Measurements from ENCODE around the gene CELA1. TPM values are rescaled to one million over a fixed set of nuclear protein-coding genes. Genes with fewer than 3 reads are reported as not detected.

CELA1 gene
- polyA plus RNA-seq, 2 of the 4 experiments (the other 2 are of a cell fraction) = not detected

DNA sequence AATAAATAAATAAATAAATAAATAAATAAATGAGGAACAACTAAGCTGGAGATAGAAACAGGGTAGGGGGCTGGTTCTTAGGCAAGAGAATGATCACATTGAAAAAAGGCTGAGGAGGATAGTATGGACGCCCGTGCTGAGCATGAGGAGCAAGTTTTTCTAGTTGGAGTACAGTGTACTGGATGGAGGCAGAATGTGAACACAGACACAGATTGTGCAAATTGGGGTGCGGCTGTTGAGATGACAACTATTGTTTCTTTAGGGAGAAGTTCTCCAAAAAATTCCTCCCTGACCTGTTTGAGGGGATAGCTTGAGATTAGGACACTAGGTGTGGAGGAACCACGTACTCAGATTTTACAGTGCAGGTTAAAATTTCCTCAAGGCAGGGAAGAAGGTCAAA lies 21.5 kb downstream of the CELA1 start:
- DNase-seq (ENCODE audit: low read depth in 1 of 2, low spot score in 1 of 2) = no peak
- ChIA-PET CTCF (interaction anchor here (1.4 kb wide), 1 partner anchor 16 kb away, joined by 4 read pairs; no protein-coding TSS in a partner anchor), POLR2A (no interaction called here)
- Histone ChIP-seq H3K9me3 (no peaks in the 10 kb centered on the region), H3K27ac (0 out of 6 replicates have a peak overlapping the region, but pooled peaks of 1 of the 2 experiments have one; percentile 32), H3K4me3 (no peak overlapping the region), H3K4me2 (no peak overlapping the region), H3K4me1 (peaks cover 28% of the 10 kb centered on the region)
- ATAC-seq = no peak
- TF ChIP-seq TFCP2L1 (CRISPR knock-in tag; IDR thresholded peaks at IDR 0.05) (no peak), POLR2AphosphoS2 (conservative IDR thresholded peaks at IDR 0.05; ENCODE audit: low read length) (no peak), HOXB5 (CRISPR knock-in tag; IDR thresholded peaks at IDR 0.05) (no peak)
- FAIRE-seq = no peak
- WGBS (ENCODE audit: missing lambda C conversion rate) = 94% methylated on average over 4 of the region's 4 CpGs

DNA sequence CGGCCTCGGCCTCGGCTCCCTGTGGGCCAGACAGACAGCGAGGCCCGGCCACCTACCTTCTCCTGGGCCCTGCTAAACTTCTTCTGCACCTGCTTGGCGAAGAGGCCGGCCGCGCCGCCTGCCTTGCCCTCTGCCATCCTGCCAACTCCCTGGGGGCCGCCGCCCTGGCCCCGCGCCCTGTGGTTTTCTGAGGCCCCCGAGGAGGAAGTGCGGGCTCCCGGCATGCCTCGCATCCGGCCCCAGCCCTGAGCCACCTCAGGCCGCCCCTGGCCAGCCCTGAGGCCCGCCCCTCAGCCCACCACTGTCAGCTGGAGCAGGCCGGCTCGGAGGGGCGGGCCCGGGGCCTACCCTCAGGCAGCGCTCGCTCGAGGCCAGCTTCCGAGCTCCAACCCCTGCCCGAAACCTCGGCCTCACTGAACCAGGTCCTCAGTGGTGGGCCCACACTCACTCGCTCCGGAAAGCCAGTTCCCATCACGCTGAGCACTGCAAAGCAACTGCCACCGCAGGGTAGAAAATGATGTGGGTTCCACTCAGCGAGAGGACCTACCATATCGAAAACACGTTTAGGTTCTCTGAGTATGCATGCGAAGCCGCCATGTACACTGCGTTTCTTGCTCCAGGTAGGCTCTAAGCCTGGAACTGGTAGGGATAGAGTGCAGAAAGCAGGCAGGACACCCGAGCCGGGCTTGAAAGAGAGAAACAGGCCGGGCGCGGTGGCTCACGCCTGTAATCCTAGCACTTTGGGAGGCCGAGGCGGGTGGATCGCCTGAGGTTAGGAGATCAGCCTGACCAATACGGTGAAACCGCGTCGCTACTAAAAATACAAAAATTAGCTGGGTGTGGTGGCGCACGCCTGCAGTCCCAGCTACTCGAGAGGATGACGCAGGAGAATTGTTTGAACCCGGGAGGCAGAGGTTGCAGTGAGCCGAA lies 22.2 kb downstream of the CELA1 start, which contains the start of gene BIN2:
TSS of gene BIN2 (minus strand) at position 209 of the 930 bp plus-strand sequence. CDS start at position 137, 72 bp downstream.
- ChIA-PET CTCF (interaction anchor here (1.0 to 1.4 kb wide), 2 partner anchors 10 to 17 kb away, joined by 3 to 4 read pairs; no protein-coding TSS in a partner anchor), POLR2A (no interaction called here)
- 94% methylated on average over 48 of the region's 60 CpGs for WGBS (ENCODE audit: missing lambda C conversion rate)
- ATAC-seq (no peak), FAIRE-seq (no peak), DNase-seq (ENCODE audit: low read depth in 1 of 2, low spot score in 1 of 2) (no peak)
- peaks cover 33% of the 10 kb centered on the region for H3K4me1 ChIP-seq
- peak within 1 kb of the TSS in 1 of 2 experiments; percentile 26; a peak in 1 of 6 replicates for H3K27ac ChIP-seq
- H3K9me3 ChIP-seq = no peaks in the 10 kb centered on the region
- no peak for TF ChIP-seq GATA3 (IDR thresholded peaks at IDR 0.05; ENCODE audit: borderline replicate concordance)
- no peak within 1 kb of the TSS for H3K4me3 ChIP-seq
- H3K4me2 ChIP-seq = no peak within 1 kb of the TSS

DNA sequence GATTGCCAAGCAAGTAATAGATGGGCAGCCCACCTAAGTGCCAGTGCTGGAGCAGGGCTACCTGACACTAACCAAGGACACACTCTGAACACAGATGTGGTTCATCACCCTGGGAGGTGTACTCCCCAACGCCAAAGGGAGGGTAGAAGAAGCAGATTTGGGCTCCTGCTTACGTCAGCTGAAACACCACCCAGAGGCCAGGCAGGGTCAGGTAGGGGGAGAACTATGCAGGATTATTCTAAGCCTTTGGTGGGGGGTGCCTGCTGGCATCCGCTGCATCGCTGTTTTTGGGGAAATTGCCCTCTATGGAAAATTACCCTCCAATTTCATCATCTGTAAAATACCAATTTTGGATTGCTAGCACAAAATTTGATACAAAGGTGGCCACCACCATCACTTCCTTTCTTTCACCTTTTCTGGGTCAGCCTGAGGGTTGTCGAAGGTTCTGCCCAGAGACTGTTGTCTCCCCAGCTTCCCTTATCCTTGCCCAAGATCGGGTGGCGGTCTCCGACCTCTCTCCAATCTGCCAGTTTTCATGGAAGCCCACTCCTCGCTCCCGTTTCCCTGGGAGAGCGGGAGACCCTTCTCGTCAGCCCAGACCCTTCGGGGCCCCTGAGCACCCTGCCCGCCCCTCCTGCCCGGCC lies 23.0 kb downstream of the CELA1 start:
- ChIA-PET POLR2A (no interaction called here), CTCF (interaction anchor here (0.8 to 6.0 kb wide), 3 partner anchors 9 to 17 kb away, joined by 3 to 41 read pairs (median 3); no protein-coding TSS in a partner anchor)
- no peak for DNase-seq (ENCODE audit: low read depth in 1 of 2, low spot score in 1 of 2)
- no peak; a peak in 1 of 6 replicates for ATAC-seq
- no peaks in the 10 kb centered on the region for H3K9me3 ChIP-seq
- TF ChIP-seq ZNF302 (CRISPR knock-in tag; IDR thresholded peaks at IDR 0.05) = no peak
- no peak for TF ChIP-seq NR3C1 (IDR thresholded peaks at IDR 0.05)
- no peak for TF ChIP-seq CBX2 (IDR thresholded peaks at IDR 0.05; ENCODE audit: borderline replicate concordance, low read depth)
- peaks cover 41% of the 10 kb centered on the region for H3K4me1 ChIP-seq
- H3K4me3 ChIP-seq = no peak overlapping the region
- 0 out of 6 replicates have a peak overlapping the region, but pooled peaks of 1 of the 2 experiments have one; percentile 14 for H3K27ac ChIP-seq
- no peak for FAIRE-seq
- H3K4me2 ChIP-seq = no peak overlapping the region
- WGBS (ENCODE audit: missing lambda C conversion rate) = 88% methylated on average over 14 of the region's 15 CpGs

DNA sequence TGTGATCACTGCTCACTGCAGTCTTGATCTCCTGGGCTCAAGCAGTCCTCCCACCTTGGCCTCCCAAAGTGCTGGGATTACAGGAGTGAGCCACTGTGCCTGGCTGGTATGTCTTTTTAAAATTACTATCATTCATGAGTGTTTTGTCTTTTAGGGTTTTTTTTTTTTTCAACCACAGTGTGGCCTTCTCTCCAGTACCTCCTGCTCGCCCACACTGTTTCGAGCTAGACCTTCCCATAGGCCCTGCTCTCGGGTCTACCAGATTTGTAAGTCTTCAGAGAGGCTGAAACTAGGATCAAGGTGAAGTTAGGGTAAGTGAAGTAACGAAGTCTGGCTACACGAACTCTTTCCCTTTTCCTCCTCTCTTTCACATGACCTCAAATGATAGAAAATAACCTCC lies 24.0 kb downstream of the CELA1 start:
- H3K4me2 ChIP-seq = no peak overlapping the region
- DNase-seq (ENCODE audit: low read depth in 1 of 2, low spot score in 1 of 2) = no peak
- ChIA-PET CTCF (interaction anchor here (0.6 to 6.0 kb wide), 3 partner anchors 8 to 80 kb away, joined by 3 to 41 read pairs (median 3); no protein-coding TSS in a partner anchor), POLR2A (interaction anchor here (1.1 kb wide), 1 partner anchor 14 kb away, joined by 3 read pairs; no protein-coding TSS in a partner anchor)
- no peaks in the 10 kb centered on the region for H3K9me3 ChIP-seq
- no peak for FAIRE-seq
- ATAC-seq = no peak
- no peak overlapping the region for H3K27ac ChIP-seq
- no peak for TF ChIP-seq BHLHE40 (IDR thresholded peaks at IDR 0.05; ENCODE audit: low read depth, low read length)
- no peak for TF ChIP-seq KDM1A (IDR thresholded peaks at IDR 0.05; ENCODE audit: low read depth)
- TF ChIP-seq, protein P1, sequence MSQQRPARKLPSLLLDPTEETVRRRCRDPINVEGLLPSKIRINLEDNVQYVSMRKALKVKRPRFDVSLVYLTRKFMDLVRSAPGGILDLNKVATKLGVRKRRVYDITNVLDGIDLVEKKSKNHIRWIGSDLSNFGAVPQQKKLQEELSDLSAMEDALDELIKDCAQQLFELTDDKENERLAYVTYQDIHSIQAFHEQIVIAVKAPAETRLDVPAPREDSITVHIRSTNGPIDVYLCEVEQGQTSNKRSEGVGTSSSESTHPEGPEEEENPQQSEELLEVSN (IDR thresholded peaks at IDR 0.05; ENCODE audit: borderline replicate concordance, low read depth) = no peak
- TF ChIP-seq NFE2L2 (conservative IDR thresholded peaks at IDR 0.05; ENCODE audit: low read length) = no peak
- TF ChIP-seq, protein P2, sequence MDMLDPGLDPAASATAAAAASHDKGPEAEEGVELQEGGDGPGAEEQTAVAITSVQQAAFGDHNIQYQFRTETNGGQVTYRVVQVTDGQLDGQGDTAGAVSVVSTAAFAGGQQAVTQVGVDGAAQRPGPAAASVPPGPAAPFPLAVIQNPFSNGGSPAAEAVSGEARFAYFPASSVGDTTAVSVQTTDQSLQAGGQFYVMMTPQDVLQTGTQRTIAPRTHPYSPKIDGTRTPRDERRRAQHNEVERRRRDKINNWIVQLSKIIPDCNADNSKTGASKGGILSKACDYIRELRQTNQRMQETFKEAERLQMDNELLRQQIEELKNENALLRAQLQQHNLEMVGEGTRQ (IDR thresholded peaks at IDR 0.05) = no peak
- H3K4me1 ChIP-seq = peaks cover 40% of the 10 kb centered on the region
- no peak overlapping the region for H3K4me3 ChIP-seq
- WGBS (ENCODE audit: missing lambda C conversion rate) = 90% methylated on average over 5 of the region's 5 CpGs

Measured in A549 (cell line).